CD4-positive, alpha-beta T cell treated with Interleukin-21 for 1 hour (primary cell): ENCODE measurements around the gene STRBP.
"Not testable (repeated sequence)": the region's sequence is repeated elsewhere in the genome, so short reads cannot be mapped to it uniquely, and the experiment has no call there.

Experiments used
- DNase-seq: peaks from one replicate; pipeline ENCODE4 v3.0.0-alpha.2; 2020

STRBP gene

GRCh38 chr9:123282362-123283047 is 14.1 kb upstream of the STRBP start:
- no peak for DNase-seq

GRCh38 chr9:123281659-123282350 is 13.4 kb upstream of the STRBP start:
- no peak for DNase-seq

- not testable (repeated sequence) for DNase-seq
Measured at GRCh38 chr9:123278879-123279493, 10.6 kb upstream of the STRBP start.

- DNase-seq, result no peak
Measured at GRCh38 chr9:123278361-123278760, 10.0 kb upstream of the STRBP start.

GRCh38 chr9:123276551-123276950 is 8.2 kb upstream of the STRBP start:
- DNase-seq, result no peak

GRCh38 chr9:123271133-123271532 is 2.7 kb upstream of the STRBP start:
- DNase-seq, result not testable (repeated sequence)

- no peak for DNase-seq
Measured at GRCh38 chr9:123269281-123269680, 895 bp upstream of the STRBP start.

- no peak for DNase-seq
Measured at GRCh38 chr9:123268199-123268464, 254 bp downstream of the STRBP start.

- peak; percentile 1 for DNase-seq
Measured at GRCh38 chr9:123267481-123268198, 746 bp downstream of the STRBP start.

GRCh38 chr9:123266655-123267399 is 1.6 kb downstream of the STRBP start:
- no peak for DNase-seq

GRCh38 chr9:123265833-123266232 is 2.6 kb downstream of the STRBP start:
- DNase-seq, result no peak

GRCh38 chr9:123263227-123263626 is 5.2 kb downstream of the STRBP start:
- DNase-seq, result no peak

- DNase-seq, result no peak
Measured at GRCh38 chr9:123262338-123262737, 6.0 kb downstream of the STRBP start.

- DNase-seq, result no peak
Measured at GRCh38 chr9:123261006-123261677, 7.2 kb downstream of the STRBP start.

GRCh38 chr9:123260340-123260739 is 8.0 kb downstream of the STRBP start:
- no peak for DNase-seq

- DNase-seq, result no peak
Measured at GRCh38 chr9:123257276-123257675, 11.1 kb downstream of the STRBP start.

- no peak for DNase-seq
Measured at GRCh38 chr9:123255718-123256117, 12.7 kb downstream of the STRBP start.

GRCh38 chr9:123253204-123253603 is 15.2 kb downstream of the STRBP start:
- no peak for DNase-seq

GRCh38 chr9:123251741-123252140 is 16.6 kb downstream of the STRBP start:
- no peak for DNase-seq

- no peak for DNase-seq
Measured at GRCh38 chr9:123251324-123251723, 17.1 kb downstream of the STRBP start.

GRCh38 chr9:123250504-123250903 is 17.9 kb downstream of the STRBP start:
- DNase-seq, result no peak

GRCh38 chr9:123249162-123249561 is 19.2 kb downstream of the STRBP start:
- DNase-seq, result not testable (repeated sequence)
